ENCODE data around the gene PRKAR1A. TPM values are rescaled to one million over a fixed set of nuclear protein-coding genes. Genes with fewer than 3 reads are reported as not detected.

PRKAR1A gene
- 100 to 1,000 TPM; 245 to 286 (median 264) TPM for total RNA-seq

DNA sequence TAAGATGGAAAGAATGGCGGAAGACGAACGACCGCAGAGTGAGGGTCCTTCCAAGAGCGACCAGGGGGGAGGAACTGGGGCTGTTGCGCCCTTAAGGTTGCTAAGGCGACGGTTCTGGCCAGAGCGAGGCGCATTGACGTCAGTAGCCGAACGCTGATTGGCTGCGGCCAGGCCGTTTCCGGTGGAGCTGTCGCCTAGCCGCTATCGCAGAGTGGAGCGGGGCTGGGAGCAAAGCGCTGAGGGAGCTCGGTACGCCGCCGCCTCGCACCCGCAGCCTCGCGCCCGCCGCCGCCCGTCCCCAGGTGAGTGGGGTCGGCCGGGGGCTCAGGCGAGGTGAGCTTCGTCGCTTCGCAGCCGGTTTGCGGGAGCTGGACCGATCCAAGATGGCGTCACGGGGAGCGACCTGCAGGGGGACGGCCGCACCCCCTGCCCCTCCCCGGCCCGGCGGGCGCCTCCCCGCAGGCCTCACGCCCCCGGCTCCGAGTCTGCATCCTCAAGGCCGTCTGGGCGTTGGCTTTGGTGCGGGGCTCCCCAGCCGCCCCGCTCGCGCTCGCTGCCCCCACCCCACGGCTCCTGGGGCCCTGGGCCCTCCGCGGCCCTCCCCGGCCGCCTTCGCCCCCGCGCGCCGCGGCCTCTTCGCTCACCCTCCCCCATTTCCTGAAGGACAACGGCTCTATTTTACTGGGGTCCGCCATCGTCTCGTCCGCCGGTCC is at the start of gene PRKAR1A:
Gene PRKAR1A (plus strand): TSS at position 184 of the 713 bp plus-strand sequence. CDS start 2,970 bp downstream, outside the sequence.
- DNase-seq (ENCODE audit: low spot score in 2 of 2): peak; percentile 96 to 97
- H3K4me1 ChIP-seq: peaks cover 39% of the 10 kb centered on the region
- H3K27me3 ChIP-seq: no peaks in the 10 kb centered on the region
- TF ChIP-seq, protein P1, sequence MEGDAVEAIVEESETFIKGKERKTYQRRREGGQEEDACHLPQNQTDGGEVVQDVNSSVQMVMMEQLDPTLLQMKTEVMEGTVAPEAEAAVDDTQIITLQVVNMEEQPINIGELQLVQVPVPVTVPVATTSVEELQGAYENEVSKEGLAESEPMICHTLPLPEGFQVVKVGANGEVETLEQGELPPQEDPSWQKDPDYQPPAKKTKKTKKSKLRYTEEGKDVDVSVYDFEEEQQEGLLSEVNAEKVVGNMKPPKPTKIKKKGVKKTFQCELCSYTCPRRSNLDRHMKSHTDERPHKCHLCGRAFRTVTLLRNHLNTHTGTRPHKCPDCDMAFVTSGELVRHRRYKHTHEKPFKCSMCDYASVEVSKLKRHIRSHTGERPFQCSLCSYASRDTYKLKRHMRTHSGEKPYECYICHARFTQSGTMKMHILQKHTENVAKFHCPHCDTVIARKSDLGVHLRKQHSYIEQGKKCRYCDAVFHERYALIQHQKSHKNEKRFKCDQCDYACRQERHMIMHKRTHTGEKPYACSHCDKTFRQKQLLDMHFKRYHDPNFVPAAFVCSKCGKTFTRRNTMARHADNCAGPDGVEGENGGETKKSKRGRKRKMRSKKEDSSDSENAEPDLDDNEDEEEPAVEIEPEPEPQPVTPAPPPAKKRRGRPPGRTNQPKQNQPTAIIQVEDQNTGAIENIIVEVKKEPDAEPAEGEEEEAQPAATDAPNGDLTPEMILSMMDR (IDR thresholded peaks at IDR 0.05): no peak
- no peak for TF ChIP-seq EP300 (IDR thresholded peaks at IDR 0.05)
- TF ChIP-seq POLR2AphosphoS5 (IDR thresholded peaks at IDR 0.05): peak; percentile 80 to 90 (median 85)
- TF ChIP-seq POLR2A (IDR thresholded peaks at IDR 0.05): peak in 1 of 2 donors; percentile 87
- H3K27ac ChIP-seq: peak within 1 kb of the TSS; percentile 99
- no peaks in the 10 kb centered on the region for H3K9me3 ChIP-seq
- H3K36me3 ChIP-seq: peaks cover 10% of the 10 kb centered on the region
- WGBS: 2% methylated on average over 36 of the region's 81 CpGs
- H3K4me3 ChIP-seq: peak within 1 kb of the TSS; percentile 95

DNA sequence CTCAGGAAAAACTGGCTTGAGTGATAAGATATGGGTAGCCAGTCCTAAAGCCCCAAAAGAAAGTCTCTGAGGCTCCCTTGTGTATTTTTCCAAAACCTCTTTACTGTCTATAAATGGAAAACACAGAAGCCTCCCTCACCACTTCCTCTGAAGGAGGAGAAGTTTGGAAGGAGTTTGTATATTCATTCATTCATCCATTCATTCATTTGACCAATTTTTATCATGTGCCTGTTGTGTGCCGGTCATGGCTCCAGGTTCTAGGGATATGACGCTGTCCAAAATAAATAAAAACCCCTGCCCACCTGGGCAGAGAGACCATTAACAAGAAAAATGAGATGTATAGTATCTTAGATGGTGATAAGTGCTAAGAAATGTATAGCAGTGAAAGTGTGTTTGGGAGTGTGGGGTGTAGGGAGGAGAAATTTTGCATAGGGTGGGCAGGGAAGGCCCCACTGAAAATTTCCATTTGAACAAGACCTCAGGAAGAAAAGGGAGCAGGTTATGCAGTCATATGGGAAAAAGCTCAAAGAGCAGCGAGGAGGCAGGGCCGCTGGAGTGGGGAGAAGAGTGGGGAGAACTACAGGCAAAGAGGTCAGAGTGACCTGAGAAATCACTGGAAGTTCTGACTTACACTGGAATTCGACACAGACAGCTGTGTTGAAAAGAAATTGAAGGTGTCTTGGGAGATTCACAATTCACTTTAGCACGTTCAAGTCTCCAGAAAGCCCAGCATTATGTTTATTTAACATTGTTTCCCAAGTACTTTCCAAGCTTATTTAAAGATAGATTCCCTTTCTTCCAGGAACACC is 48.8 kb upstream of the PRKAR1A start:
- Histone ChIP-seq H3K36me3 (no peaks in the 10 kb centered on the region), H3K4me3 (no peak overlapping the region), H3K4me1 (peaks cover 40% of the 10 kb centered on the region), H3K27ac (no peak overlapping the region), H3K9me3 (no peaks in the 10 kb centered on the region), H3K27me3 (no peaks in the 10 kb centered on the region)
- TF ChIP-seq EP300 (IDR thresholded peaks at IDR 0.05): no peak
- TF ChIP-seq, protein P1 (IDR thresholded peaks at IDR 0.05): no peak
- no peak for TF ChIP-seq POLR2A (IDR thresholded peaks at IDR 0.05)
- no peak for TF ChIP-seq POLR2AphosphoS5 (IDR thresholded peaks at IDR 0.05)
- WGBS: 42% methylated on average over 6 of the region's 6 CpGs
- DNase-seq (ENCODE audit: low spot score in 2 of 2): no peak

DNA sequence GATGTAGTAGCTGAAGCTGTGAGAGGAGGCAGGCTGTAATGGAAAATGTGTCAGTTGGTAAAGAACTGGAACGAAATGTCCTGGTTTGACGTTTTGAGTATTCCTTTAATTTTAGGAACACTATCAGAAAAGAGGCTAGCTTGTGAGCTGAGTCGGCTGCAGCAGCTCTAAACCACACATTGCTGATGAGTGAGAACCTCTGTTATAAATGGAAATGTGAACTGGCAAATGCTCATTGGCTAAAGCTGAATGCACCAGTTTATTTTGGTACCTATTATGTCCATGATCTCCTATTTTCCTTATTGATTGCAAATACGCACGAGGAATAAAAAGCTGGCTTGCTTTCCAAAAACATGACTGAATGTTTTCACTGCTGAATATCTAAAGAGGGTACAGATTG is 43.9 kb upstream of the PRKAR1A start:
- TF ChIP-seq POLR2AphosphoS5 (IDR thresholded peaks at IDR 0.05) (no peak), EP300 (IDR thresholded peaks at IDR 0.05) (no peak), POLR2A (IDR thresholded peaks at IDR 0.05) (no peak)
- TF ChIP-seq, protein P1 (IDR thresholded peaks at IDR 0.05): no peak
- Histone ChIP-seq H3K27ac (no peak overlapping the region), H3K9me3 (no peaks in the 10 kb centered on the region), H3K4me3 (no peak overlapping the region), H3K36me3 (no peaks in the 10 kb centered on the region), H3K27me3 (no peaks in the 10 kb centered on the region), H3K4me1 (peaks cover 5% of the 10 kb centered on the region)
- 69% methylated on average over 5 of the region's 5 CpGs for WGBS
- no peak for DNase-seq (ENCODE audit: low spot score in 2 of 2)

DNA sequence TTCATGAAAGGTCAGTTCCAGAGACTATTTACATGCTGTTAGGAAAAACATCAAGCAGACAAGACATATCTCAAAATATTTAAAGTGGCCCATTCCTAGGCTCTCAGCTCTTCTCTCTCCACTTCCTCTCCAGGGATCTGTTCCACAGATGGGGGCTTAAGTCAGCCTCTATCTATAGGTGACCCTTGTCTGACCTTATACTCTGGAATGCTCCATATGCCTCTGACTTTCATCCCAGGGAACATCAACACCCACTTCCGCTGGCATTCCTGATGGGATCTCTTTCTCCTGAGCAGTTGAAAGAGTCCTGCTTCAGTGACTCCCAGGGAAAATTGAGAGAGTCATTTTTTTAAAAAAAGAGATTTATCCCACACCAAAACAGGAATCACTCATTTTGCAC is 43.4 kb upstream of the PRKAR1A start:
- H3K27ac ChIP-seq: no peak overlapping the region
- H3K9me3 ChIP-seq: no peaks in the 10 kb centered on the region
- H3K27me3 ChIP-seq: no peaks in the 10 kb centered on the region
- no peak overlapping the region for H3K4me3 ChIP-seq
- peaks cover 5% of the 10 kb centered on the region for H3K4me1 ChIP-seq
- TF ChIP-seq POLR2AphosphoS5 (IDR thresholded peaks at IDR 0.05): no peak
- TF ChIP-seq EP300 (IDR thresholded peaks at IDR 0.05): no peak
- TF ChIP-seq POLR2A (IDR thresholded peaks at IDR 0.05): no peak
- TF ChIP-seq, protein P1 (IDR thresholded peaks at IDR 0.05): no peak
- 87% methylated on average over 1 of the region's 1 CpG for WGBS
- DNase-seq (ENCODE audit: low spot score in 2 of 2): no peak
- H3K36me3 ChIP-seq: no peaks in the 10 kb centered on the region

DNA sequence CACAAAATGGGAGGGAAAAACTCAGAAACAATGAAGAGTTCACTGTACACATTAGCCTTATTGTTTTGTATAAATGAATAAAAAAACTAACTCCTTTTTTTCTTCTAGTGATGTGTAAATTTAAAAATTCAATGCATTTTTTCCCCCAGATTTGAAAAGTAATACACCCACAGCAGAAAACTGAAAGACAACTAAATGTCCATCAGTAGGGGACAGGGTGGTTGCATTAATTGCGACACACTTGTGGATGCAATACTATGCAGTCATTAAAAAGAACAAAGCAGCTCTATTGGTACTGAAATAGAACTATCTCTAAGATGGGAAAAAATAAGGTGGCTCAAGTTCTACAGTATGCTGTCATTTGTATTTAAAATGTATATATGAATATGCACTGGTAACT is 41.3 kb upstream of the PRKAR1A start:
- H3K4me3 ChIP-seq: no peak overlapping the region
- no peak for DNase-seq (ENCODE audit: low spot score in 2 of 2)
- no peak for TF ChIP-seq EP300 (IDR thresholded peaks at IDR 0.05)
- TF ChIP-seq POLR2A (IDR thresholded peaks at IDR 0.05): no peak
- TF ChIP-seq, protein P1 (IDR thresholded peaks at IDR 0.05): no peak
- no peak for TF ChIP-seq POLR2AphosphoS5 (IDR thresholded peaks at IDR 0.05)
- H3K36me3 ChIP-seq: no peaks in the 10 kb centered on the region
- H3K9me3 ChIP-seq: no peaks in the 10 kb centered on the region
- no peak overlapping the region for H3K27ac ChIP-seq
- peaks cover 1% of the 10 kb centered on the region for H3K4me1 ChIP-seq
- H3K27me3 ChIP-seq: no peaks in the 10 kb centered on the region
- 96% methylated on average over 1 of the region's 1 CpG for WGBS

Measured in suprapubic skin (tissue), 4 donors.